ENCODE measurements around the gene PTPRT. TPM values are rescaled to one million over a fixed set of nuclear protein-coding genes. Genes with fewer than 3 reads are reported as not detected.

The PTPRT gene
- total RNA-seq, 3 donors from 2014 or later = 0.32 to 6.3 (median 4.9) TPM

GRCh38 chr20:42461965-42462593, 727.6 kb downstream of the PTPRT start:
- H3K9me3 ChIP-seq = no peaks in the 10 kb centered on the region
- H3K4me1 ChIP-seq = no peaks in the 10 kb centered on the region
- no peaks in the 10 kb centered on the region for H3K27me3 ChIP-seq
- no peak for DNase-seq (ENCODE audit: low spot score in 2 of 2)
- no peak overlapping the region for H3K27ac ChIP-seq
- intact Hi-C loops (cut with DNase I; ENCODE audit: low total_unique reads) = loop anchor here (2.0 kb wide), 1 partner anchor 39 kb away; no protein-coding TSS in a partner anchor
- H3K4me3 ChIP-seq = no peak overlapping the region
- no peaks in the 10 kb centered on the region for H3K36me3 ChIP-seq
- no peak for TF ChIP-seq CTCF (IDR thresholded peaks at IDR 0.05)
- no peak for TF ChIP-seq POLR2A (IDR thresholded peaks at IDR 0.05)
- TF ChIP-seq POLR2AphosphoS5 (IDR thresholded peaks at IDR 0.05) = no peak

GRCh38 chr20:42461291-42461690, 728.4 kb downstream of the PTPRT start:
- intact Hi-C loops (cut with DNase I; ENCODE audit: low total_unique reads) = loop anchor here (2.0 kb wide), 1 partner anchor 40 kb away; no protein-coding TSS in a partner anchor
- Histone ChIP-seq H3K27ac (no peak overlapping the region), H3K27me3 (no peaks in the 10 kb centered on the region), H3K4me1 (no peaks in the 10 kb centered on the region), H3K9me3 (no peaks in the 10 kb centered on the region), H3K36me3 (no peaks in the 10 kb centered on the region), H3K4me3 (no peak overlapping the region)
- no peak for TF ChIP-seq POLR2A (IDR thresholded peaks at IDR 0.05)
- no peak for TF ChIP-seq POLR2AphosphoS5 (IDR thresholded peaks at IDR 0.05)
- no peak for TF ChIP-seq CTCF (IDR thresholded peaks at IDR 0.05)
- DNase-seq (ENCODE audit: low spot score in 2 of 2) = no peak

GRCh38 chr20:42447270-42447669, 742.4 kb downstream of the PTPRT start:
- Histone ChIP-seq H3K36me3 (no peaks in the 10 kb centered on the region), H3K27me3 (no peaks in the 10 kb centered on the region), H3K9me3 (no peaks in the 10 kb centered on the region), H3K4me3 (no peak overlapping the region), H3K27ac (no peak overlapping the region), H3K4me1 (no peaks in the 10 kb centered on the region)
- intact Hi-C loops (cut with DNase I; ENCODE audit: low total_unique reads) = no loop called here
- DNase-seq (ENCODE audit: low spot score in 2 of 2) = no peak
- TF ChIP-seq POLR2AphosphoS5 (IDR thresholded peaks at IDR 0.05) (no peak), POLR2A (IDR thresholded peaks at IDR 0.05) (no peak), CTCF (IDR thresholded peaks at IDR 0.05) (no peak)

- TF ChIP-seq CTCF (IDR thresholded peaks at IDR 0.05) (no peak), POLR2AphosphoS5 (IDR thresholded peaks at IDR 0.05) (no peak), POLR2A (IDR thresholded peaks at IDR 0.05) (no peak)
- Histone ChIP-seq H3K4me1 (no peaks in the 10 kb centered on the region), H3K4me3 (no peak overlapping the region), H3K36me3 (no peaks in the 10 kb centered on the region), H3K27me3 (no peaks in the 10 kb centered on the region), H3K27ac (no peak overlapping the region), H3K9me3 (no peaks in the 10 kb centered on the region)
- no peak for DNase-seq (ENCODE audit: low spot score in 2 of 2)
- intact Hi-C loops (cut with DNase I; ENCODE audit: low total_unique reads) = no loop called here
Measured at GRCh38 chr20:42444799-42445198, 744.9 kb downstream of the PTPRT start.

GRCh38 chr20:42443200-42443599, 746.5 kb downstream of the PTPRT start:
- H3K4me3 ChIP-seq = no peak overlapping the region
- DNase-seq (ENCODE audit: low spot score in 2 of 2) = no peak
- no peaks in the 10 kb centered on the region for H3K4me1 ChIP-seq
- H3K36me3 ChIP-seq = no peaks in the 10 kb centered on the region
- intact Hi-C loops (cut with DNase I; ENCODE audit: low total_unique reads) = no loop called here
- H3K27me3 ChIP-seq = no peaks in the 10 kb centered on the region
- TF ChIP-seq POLR2A (IDR thresholded peaks at IDR 0.05) (no peak), CTCF (IDR thresholded peaks at IDR 0.05) (no peak), POLR2AphosphoS5 (IDR thresholded peaks at IDR 0.05) (no peak)
- H3K27ac ChIP-seq = no peak overlapping the region
- no peaks in the 10 kb centered on the region for H3K9me3 ChIP-seq

Data from breast epithelium (tissue), 4 donors.